ENCODE results near the gene ZNF845.
"Not testable (repeated sequence)": the region's sequence is repeated elsewhere in the genome, so short reads cannot be mapped to it uniquely, and the experiment has no call there.

Gene ZNF845

GRCh38 chr19:53333463-53334449 is at the start of gene ZNF845:
Gene ZNF845 (plus strand): TSS chr19:53333749. CDS start chr19:53341308, 7,559 bp downstream.
- DNase-seq, result no peak

- no peak for DNase-seq
Observed at GRCh38 chr19:53285087-53285486, 48.5 kb upstream of the ZNF845 start.

- DNase-seq, result no peak
Observed at GRCh38 chr19:53290758-53291549, 42.6 kb upstream of the ZNF845 start.

- DNase-seq, result no peak
Observed at GRCh38 chr19:53294786-53295441, 38.6 kb upstream of the ZNF845 start.

GRCh38 chr19:53301341-53301740 is 32.2 kb upstream of the ZNF845 start:
- not testable (repeated sequence) for DNase-seq

- no peak for DNase-seq
Observed at GRCh38 chr19:53308339-53308811, 25.2 kb upstream of the ZNF845 start.

GRCh38 chr19:53311044-53311443 is 22.5 kb upstream of the ZNF845 start:
- no peak for DNase-seq

- no peak for DNase-seq
Observed at GRCh38 chr19:53311897-53312296, 21.7 kb upstream of the ZNF845 start.

- DNase-seq, result no peak
Observed at GRCh38 chr19:53328967-53329366, 4.6 kb upstream of the ZNF845 start.

- DNase-seq, result no peak
Observed at GRCh38 chr19:53332484-53332883, 1.1 kb upstream of the ZNF845 start.

- no peak for DNase-seq
Observed at GRCh38 chr19:53333066-53333462, 485 bp upstream of the ZNF845 start.

- DNase-seq, result not testable (repeated sequence)
Observed at GRCh38 chr19:53344403-53344802, 10.9 kb downstream of the ZNF845 start.

GRCh38 chr19:53355739-53356138 is 22.2 kb downstream of the ZNF845 start:
- no peak for DNase-seq

- DNase-seq, result no peak
Observed at GRCh38 chr19:53357821-53358581, 24.5 kb downstream of the ZNF845 start.

- not testable (repeated sequence) for DNase-seq
Observed at GRCh38 chr19:53360056-53360455, 26.5 kb downstream of the ZNF845 start.

- no peak for DNase-seq
Observed at GRCh38 chr19:53365134-53365898, 31.8 kb downstream of the ZNF845 start, which contains the start of gene ZNF525. Gene ZNF525 (plus strand): TSS chr19:53365705. CDS start chr19:53372282, 6,577 bp downstream.

GRCh38 chr19:53365899-53366493 is 32.4 kb downstream of the ZNF845 start:
- DNase-seq, result no peak

GRCh38 chr19:53372196-53372595 is 38.6 kb downstream of the ZNF845 start:
- no peak for DNase-seq

GRCh38 chr19:53374288-53374687 is 40.7 kb downstream of the ZNF845 start:
- DNase-seq, result no peak

- no peak for DNase-seq
Observed at GRCh38 chr19:53374743-53375142, 41.2 kb downstream of the ZNF845 start.

- no peak for DNase-seq
Observed at GRCh38 chr19:53381376-53381775, 47.8 kb downstream of the ZNF845 start.
